ENCODE measurements around the gene FOSB. TPM values are rescaled to one million over a fixed set of nuclear protein-coding genes. Genes with fewer than 3 reads are reported as not detected.

Gene FOSB
- total RNA-seq, 1 donor from 2014 or later = 2.5 TPM

Other genes starting within 250 kb of the FOSB start
- 1.1 TPM for gene EXOC3L2, start 222.6 kb upstream of the FOSB start, total RNA-seq
- 21.0 TPM for gene MARK4, start 216.7 kb upstream of the FOSB start, total RNA-seq
- 0.96 TPM for gene CKM, start 145.1 kb upstream of the FOSB start, total RNA-seq
- gene KLC3, start 127.2 kb upstream of the FOSB start, total RNA-seq = 17.5 TPM
- gene ERCC2, start 97.4 kb upstream of the FOSB start, total RNA-seq = 10.6 TPM
- gene PPP1R13L, start 62.9 kb upstream of the FOSB start, total RNA-seq = 186 TPM
- 6.5 TPM for gene POLR1G, start 61.4 kb upstream of the FOSB start, total RNA-seq
- gene ERCC1, start 44.1 kb upstream of the FOSB start, total RNA-seq = 48.5 TPM
- 1.4 TPM for gene RTN2, start 29.1 kb downstream of the FOSB start, total RNA-seq
- 2.4 TPM for gene PPM1N, start 30.4 kb downstream of the FOSB start, total RNA-seq
- gene VASP, start 39.5 kb downstream of the FOSB start, total RNA-seq = 48.8 TPM
- 10.0 TPM for gene OPA3, start 116.8 kb downstream of the FOSB start, total RNA-seq
- gene GPR4, start 134.2 kb downstream of the FOSB start, total RNA-seq = 0.56 TPM
- 85.4 TPM for gene EML2, start 171.4 kb downstream of the FOSB start, total RNA-seq
- 0.16 TPM for gene GIPR, start 200.2 kb downstream of the FOSB start, total RNA-seq
- 387 TPM for gene SNRPD2, start 224.0 kb downstream of the FOSB start, total RNA-seq
- 5.7 TPM for gene QPCTL, start 224.7 kb downstream of the FOSB start, total RNA-seq

All from esophagus mucosa (tissue), 1 donor.